Small intestine (tissue), 7 donors: ENCODE data around the gene TDRD12. TPM values are rescaled to one million over a fixed set of nuclear protein-coding genes. Genes with fewer than 3 reads are reported as not detected.

Source experiments
- DNase-seq, 2 donors: peaks; one replicate each; pipeline versions ENCODE4 v3.0.0 to v3.0.0-alpha.2; 2013
- FAIRE-seq: peaks from 2 replicates; lab custom pipeline; 2012; peaks lifted over from hg19 to GRCh38; lab: Jason Lieb, UNC
- H3K27ac ChIP-seq, 3 donors: one replicate each; pipeline ENCODE4 v1.5.1; 2013; ENCODE audit warnings: low read length in 2 of 3, mild to moderate bottlenecking in 2 of 3, control low read depth in 1 of 3, inconsistent platforms in 1 of 3, low read depth in 1 of 3, moderate library complexity in 1 of 3
- H3K27me3 ChIP-seq, 3 donors: one replicate each; pipeline ENCODE4 v1.6.1; 2013; ENCODE audit warnings: low read length in 3 of 3, inconsistent platforms in 1 of 3; ENCODE audit not compliant: control insufficient read depth in 3 of 3, insufficient read depth in 3 of 3
- H3K36me3 ChIP-seq, 3 donors: one replicate each; pipeline ENCODE4 v1.6.1; 2013; ENCODE audit warnings: low read length in 3 of 3, inconsistent platforms in 1 of 3, low read depth in 1 of 3, mild to moderate bottlenecking in 1 of 3, moderate library complexity in 1 of 3; ENCODE audit not compliant: control insufficient read depth in 3 of 3, insufficient read depth in 2 of 3
- H3K4me1 ChIP-seq, 3 donors: one replicate each; pipeline ENCODE4 v1.6.1; 2013; ENCODE audit warnings: low read length in 2 of 3, inconsistent platforms in 1 of 3, low read depth in 1 of 3, mild to moderate bottlenecking in 1 of 3, moderate library complexity in 1 of 3; ENCODE audit not compliant: control insufficient read depth in 3 of 3, insufficient read depth in 2 of 3
- H3K4me3 ChIP-seq, 3 donors: one replicate each; pipeline ENCODE4 v1.5.1; 2013; ENCODE audit warnings: low read length in 3 of 3, control low read depth in 1 of 3, inconsistent platforms in 1 of 3, low read depth in 1 of 3, mild to moderate bottlenecking in 1 of 3, moderate library complexity in 1 of 3
- H3K9me3 ChIP-seq, 2 donors: one replicate each; pipeline ENCODE4 v1.6.1; 2013; ENCODE audit warnings: low read depth in 1 of 2, low read length in 1 of 2; ENCODE audit not compliant: control insufficient read depth in 2 of 2, insufficient read depth in 1 of 2
- WGBS, 3 donors: extraction: QIAGEN DNeasy Blood & Tissue Kit; methylation state at CpG; one replicate each; pipeline ENCODE4 v1.1.7; 2013; 5-methylcytosine and 5-hydroxymethylcytosine counted together
- polyA plus RNA-seq, 4 donors: library from polyadenylated mRNA; stranded (reverse) in 3 of 4; unstranded in 1 of 4; fragments of 200-250 nt in 3 of 4; fragments of 120-200 nt in 1 of 4; gene quantifications; one replicate each; pipeline versions ENCODE4 v1.2.1 to v1.2.3, GENCODE V29; 2013
- donor health status: healthy with polysubstance abuse.
- donor health status: control.
- donor health status: control.
- donor health status: Bipolar disorder and iron deficiency.
- donor health status: healthy.

Gene TDRD12
- polyA plus RNA-seq, 4 donors: 0.12 to 0.46 (median 0.22) TPM; not detected in 1

DNA sequence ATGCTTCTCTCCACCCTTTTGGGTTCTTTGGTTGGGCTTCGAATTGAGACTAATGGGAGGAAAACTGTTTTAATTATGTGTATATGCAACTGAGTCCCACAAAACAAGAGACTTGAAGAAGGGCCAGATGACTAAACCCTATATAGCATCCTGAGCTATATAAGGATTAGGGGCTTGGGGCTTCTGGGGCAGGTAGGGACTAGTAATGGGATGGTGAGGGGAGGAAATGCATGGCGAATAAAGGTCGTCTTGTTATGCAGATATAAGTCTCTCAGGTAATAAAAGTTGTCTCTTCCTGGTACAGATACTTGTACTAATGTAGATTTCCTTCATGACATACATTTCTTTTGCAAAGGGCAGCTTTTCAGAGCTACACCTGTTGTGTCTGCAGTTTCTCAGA is 152.8 kb downstream of the TDRD12 start:
- 57 to 84% (median 84%) methylated on average over 3 of the region's 3 CpGs for WGBS, 3 donors
- FAIRE-seq (no peak), DNase-seq (peak in 1 of 2 donors; percentile 35)
- Histone ChIP-seq H3K9me3 (peaks cover 0 to 3% of the 10 kb centered on the region in 2 donors), H3K36me3 (peaks cover 0 to 3% (median 0%) of the 10 kb centered on the region in 3 donors), H3K27me3 (no peaks in the 10 kb centered on the region), H3K4me1 (peaks cover 0 to 20% (median 6%) of the 10 kb centered on the region in 3 donors), H3K4me3 (no peak overlapping the region), H3K27ac (no peak overlapping the region)

DNA sequence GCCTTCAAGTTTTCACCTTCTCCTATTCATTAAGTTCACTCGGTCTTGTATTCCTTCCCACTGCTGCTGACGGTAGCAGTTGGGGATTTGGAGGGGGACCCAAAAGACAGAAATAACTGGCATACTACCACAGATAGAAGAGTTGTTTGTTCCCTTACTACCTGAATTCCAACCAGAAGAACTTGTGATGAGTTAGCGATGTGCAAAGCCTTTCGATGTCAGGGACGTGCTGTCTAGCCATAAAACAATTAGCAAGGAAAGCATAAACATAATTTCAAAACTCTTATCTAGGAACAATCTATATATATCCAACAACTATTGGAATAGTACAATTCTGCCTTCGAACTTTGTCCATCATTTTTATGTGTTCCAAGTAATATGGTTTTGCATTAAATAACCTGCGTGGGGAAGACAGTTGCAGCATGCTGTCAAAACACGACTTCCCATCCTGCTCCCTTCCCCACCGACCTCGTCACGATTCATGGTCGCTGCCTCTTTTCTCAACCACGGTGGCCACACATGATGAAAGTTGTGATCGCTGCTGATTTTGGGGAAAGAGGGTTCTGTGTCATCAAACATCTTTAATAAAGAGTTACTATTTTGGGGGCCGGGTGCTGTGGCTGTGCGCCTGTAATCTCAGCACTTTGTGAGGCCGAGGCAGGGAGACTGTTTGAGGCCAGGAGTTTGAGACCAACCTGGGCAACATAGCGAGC is 153.8 kb downstream of the TDRD12 start:
- WGBS, 3 donors: 78 to 86% (median 79%) methylated on average over 18 of the region's 18 CpGs

GRCh38 chr19:32874605-32875004 is 155.0 kb downstream of the TDRD12 start:
- no peak for DNase-seq
- WGBS, 3 donors: 85 to 91% (median 86%) methylated on average over 9 of the region's 9 CpGs
- Histone ChIP-seq H3K9me3 (peaks cover 0 to 3% of the 10 kb centered on the region in 2 donors), H3K36me3 (peaks cover 0 to 21% (median 0%) of the 10 kb centered on the region in 3 donors), H3K4me1 (peaks cover 0 to 20% (median 6%) of the 10 kb centered on the region in 3 donors), H3K4me3 (no peak overlapping the region), H3K27ac (no peak overlapping the region), H3K27me3 (no peaks in the 10 kb centered on the region)
- FAIRE-seq: no peak

More for the DNA sequence above, 153.8 kb downstream of the TDRD12 start:
- Histone ChIP-seq H3K9me3 (peaks cover 0 to 3% of the 10 kb centered on the region in 2 donors), H3K4me3 (no peak overlapping the region), H3K27me3 (no peaks in the 10 kb centered on the region), H3K36me3 (peaks cover 0 to 9% (median 0%) of the 10 kb centered on the region in 3 donors), H3K4me1 (peaks cover 0 to 20% (median 6%) of the 10 kb centered on the region in 3 donors), H3K27ac (peak overlapping the region in 1 of 3 donors; percentile 45)
- DNase-seq (peak in 1 of 2 donors; percentile 53), FAIRE-seq (no peak)

GRCh38 chr19:32875428-32875827 is 155.9 kb downstream of the TDRD12 start:
- Histone ChIP-seq H3K4me1 (peaks cover 0 to 21% (median 3%) of the 10 kb centered on the region in 3 donors), H3K27me3 (no peaks in the 10 kb centered on the region), H3K36me3 (peaks cover 0 to 25% (median 0%) of the 10 kb centered on the region in 3 donors), H3K27ac (no peak overlapping the region), H3K4me3 (no peak overlapping the region), H3K9me3 (peaks cover 0 to 3% of the 10 kb centered on the region in 2 donors)
- WGBS, 3 donors: 81 to 89% (median 86%) methylated on average over 7 of the region's 7 CpGs
- DNase-seq (no peak), FAIRE-seq (no peak)

GRCh38 chr19:32876236-32876918 is 156.8 kb downstream of the TDRD12 start:
- Histone ChIP-seq H3K9me3 (peaks cover 0 to 3% of the 10 kb centered on the region in 2 donors), H3K4me1 (peaks cover 0 to 15% (median 0%) of the 10 kb centered on the region in 3 donors), H3K36me3 (peaks cover 0 to 25% (median 0%) of the 10 kb centered on the region in 3 donors), H3K4me3 (no peak overlapping the region), H3K27me3 (no peaks in the 10 kb centered on the region), H3K27ac (no peak overlapping the region)
- 61 to 75% (median 61%) methylated on average over 9 of the region's 9 CpGs for WGBS, 3 donors
- no peak for FAIRE-seq
- peak in 1 of 2 donors; percentile 66 for DNase-seq

- peaks cover 0 to 3% of the 10 kb centered on the region in 2 donors for H3K9me3 ChIP-seq
- no peak overlapping the region for H3K4me3 ChIP-seq
- H3K36me3 ChIP-seq: peaks cover 0 to 28% (median 0%) of the 10 kb centered on the region in 3 donors
- H3K27ac ChIP-seq: no peak overlapping the region
- DNase-seq (peak; percentile 25 to 58), FAIRE-seq (no peak)
- no peaks in the 10 kb centered on the region for H3K27me3 ChIP-seq
- 43 to 79% (median 57%) methylated on average over 12 of the region's 12 CpGs for WGBS, 3 donors
- H3K4me1 ChIP-seq: peaks cover 0 to 15% (median 0%) of the 10 kb centered on the region in 3 donors
Observed at GRCh38 chr19:32876919-32877285, 157.3 kb downstream of the TDRD12 start.

Other genes starting within 250 kb of the TDRD12 start
- gene PDCD5, start 138.6 kb upstream of the TDRD12 start, polyA plus RNA-seq: 100 to 1,000 TPM in 3 of 4 donors, 10 to 100 TPM in 1; 47.8 to 114 (median 105) TPM
- 10 to 100 TPM; 11.2 to 24.0 (median 13.5) TPM for gene ANKRD27, start 44.6 kb upstream of the TDRD12 start, polyA plus RNA-seq
- under 1 TPM in 2 of 4 donors, not detected in 2; 0.04 to 0.10 TPM for gene RGS9BP, start 43.9 kb upstream of the TDRD12 start, polyA plus RNA-seq
- 10 to 100 TPM in 1 of 4 donors, 1 to 10 TPM in 3; 7.0 to 13.9 (median 9.6) TPM for gene NUDT19, start 27.9 kb upstream of the TDRD12 start, polyA plus RNA-seq
- gene SLC7A9, start 150.0 kb downstream of the TDRD12 start, polyA plus RNA-seq: 100 to 1,000 TPM in 1 of 4 donors, 10 to 100 TPM in 3; 20.8 to 176 (median 50.9) TPM